Ureter (tissue), 1 donor: Measurements from ENCODE around the gene ELL. TPM values are rescaled to one million over a fixed set of nuclear protein-coding genes. Genes with fewer than 3 reads are reported as not detected.
A peak's percentile ranks its signal among the peaks of the same experiment; 100 is the strongest.

Experiments
- DNase-seq: peaks from one replicate; pipeline ENCODE4 v3.0.0-alpha.2; 2020; ENCODE audit warnings: low spot score
- total RNA-seq: library from RNA; stranded (reverse); gene quantifications from one replicate; pipeline ENCODE4 v1.2.4, GENCODE V29; 2023
- donor health status: DM: yes; HTN: yes; CAD: no.

Gene ELL
- total RNA-seq, 1 donor from 2014 or later: 29.2 TPM

- DNase-seq: no peak
Measured at GRCh38 chr19:18446145-18446810, 75.6 kb downstream of the ELL start.

- DNase-seq: no peak
Measured at GRCh38 chr19:18445262-18445948, 76.5 kb downstream of the ELL start.

DNA sequence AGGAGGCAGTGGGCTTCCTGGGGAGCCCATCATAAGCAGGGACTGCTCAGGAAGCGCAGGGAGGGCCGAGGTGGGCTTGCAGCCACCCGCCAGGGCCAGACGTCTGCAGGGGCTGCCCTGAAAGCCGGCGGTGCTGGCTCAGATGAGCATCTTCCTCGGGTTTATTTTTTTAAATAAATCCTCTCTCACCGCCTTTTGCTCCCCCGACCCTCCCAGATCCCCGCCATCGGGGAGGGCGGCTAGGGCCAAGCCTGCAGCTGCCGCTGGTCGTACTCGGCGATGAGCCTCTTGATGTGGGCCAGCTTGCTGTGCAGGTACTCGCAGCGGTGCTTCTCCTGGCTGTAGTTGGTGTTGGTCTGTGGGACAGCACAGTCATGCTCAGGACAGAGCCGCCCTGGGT is 77.4 kb downstream of the ELL start:
- DNase-seq: no peak

DNA sequence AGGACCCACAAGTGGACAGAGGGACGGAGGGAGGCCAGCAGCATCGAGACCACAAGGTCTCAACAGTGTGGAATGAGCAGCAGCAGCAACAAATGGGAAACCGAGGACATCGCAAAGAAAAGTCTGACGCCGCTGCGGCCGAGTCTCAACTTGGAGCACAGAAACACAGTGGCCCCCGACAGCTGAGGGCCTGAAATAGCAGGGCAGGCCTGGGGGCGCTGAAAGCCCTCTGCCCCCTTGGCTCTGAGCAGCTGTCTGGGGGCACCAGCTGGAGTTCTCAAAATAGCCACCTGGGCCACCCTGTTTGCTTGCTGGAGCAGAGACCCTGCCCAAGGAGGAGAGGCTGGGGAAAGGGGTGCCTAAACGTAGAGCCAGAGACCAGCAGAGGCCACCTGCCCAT is 78.0 kb downstream of the ELL start:
- no peak for DNase-seq

DNA sequence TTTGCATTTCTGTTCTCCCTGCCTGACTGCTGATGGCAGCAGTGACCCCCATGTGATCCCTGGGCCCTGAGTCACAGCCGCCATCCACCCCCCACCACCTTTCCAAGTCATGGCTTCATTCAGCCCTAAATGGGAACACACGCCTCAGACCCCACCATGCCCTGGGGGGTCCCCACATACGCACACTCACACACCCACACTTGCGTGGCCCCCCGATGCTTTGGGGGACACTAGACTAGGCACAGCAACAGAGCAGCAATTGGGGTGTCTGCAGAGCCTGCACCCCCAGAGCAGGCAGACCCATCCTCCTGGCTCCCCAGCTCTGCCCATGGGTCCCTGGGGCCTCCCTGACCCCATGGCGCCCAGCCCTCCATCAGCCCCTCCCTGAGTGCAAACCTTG is 78.5 kb downstream of the ELL start:
- no peak for DNase-seq

GRCh38 chr19:18442941-18443340 is 78.9 kb downstream of the ELL start:
- DNase-seq: no peak

DNA sequence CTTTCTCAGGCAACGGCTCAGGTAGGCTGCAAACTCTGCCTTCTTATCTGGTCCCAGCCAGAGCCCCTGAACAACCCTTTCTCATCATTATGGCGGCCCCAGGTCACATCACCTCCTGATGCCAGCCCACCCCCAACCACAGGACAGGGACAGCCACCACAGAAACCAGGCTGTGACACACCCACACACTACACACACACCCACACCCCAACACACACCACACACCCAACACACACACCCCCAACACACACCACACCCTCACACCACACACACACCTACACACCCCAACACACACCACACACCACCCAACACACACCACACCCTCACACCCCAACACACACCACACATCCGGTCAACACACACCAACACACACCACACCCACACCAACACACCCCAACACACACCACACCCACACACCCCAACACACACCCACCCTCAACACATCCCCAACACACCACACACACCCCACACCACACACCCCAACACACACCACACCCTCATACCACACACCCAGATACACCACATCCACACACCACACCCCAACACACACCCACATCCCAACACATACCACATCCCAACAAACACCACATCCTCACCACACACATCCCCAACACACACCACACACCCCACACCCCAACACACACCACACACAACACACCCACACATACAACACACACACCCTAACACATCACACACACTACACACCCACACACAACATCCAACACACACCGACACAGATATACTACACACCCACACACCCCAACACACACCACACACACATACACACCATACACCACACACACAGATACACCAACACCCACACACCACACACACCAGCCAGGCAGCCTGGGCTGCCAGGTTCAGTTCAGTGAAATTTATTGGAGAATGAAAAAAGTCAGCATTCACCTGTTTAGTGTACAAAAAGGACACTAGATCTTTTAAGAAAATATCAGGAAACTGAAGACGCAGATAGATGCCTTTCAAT is 79.8 kb downstream of the ELL start:
- no peak for DNase-seq

DNA sequence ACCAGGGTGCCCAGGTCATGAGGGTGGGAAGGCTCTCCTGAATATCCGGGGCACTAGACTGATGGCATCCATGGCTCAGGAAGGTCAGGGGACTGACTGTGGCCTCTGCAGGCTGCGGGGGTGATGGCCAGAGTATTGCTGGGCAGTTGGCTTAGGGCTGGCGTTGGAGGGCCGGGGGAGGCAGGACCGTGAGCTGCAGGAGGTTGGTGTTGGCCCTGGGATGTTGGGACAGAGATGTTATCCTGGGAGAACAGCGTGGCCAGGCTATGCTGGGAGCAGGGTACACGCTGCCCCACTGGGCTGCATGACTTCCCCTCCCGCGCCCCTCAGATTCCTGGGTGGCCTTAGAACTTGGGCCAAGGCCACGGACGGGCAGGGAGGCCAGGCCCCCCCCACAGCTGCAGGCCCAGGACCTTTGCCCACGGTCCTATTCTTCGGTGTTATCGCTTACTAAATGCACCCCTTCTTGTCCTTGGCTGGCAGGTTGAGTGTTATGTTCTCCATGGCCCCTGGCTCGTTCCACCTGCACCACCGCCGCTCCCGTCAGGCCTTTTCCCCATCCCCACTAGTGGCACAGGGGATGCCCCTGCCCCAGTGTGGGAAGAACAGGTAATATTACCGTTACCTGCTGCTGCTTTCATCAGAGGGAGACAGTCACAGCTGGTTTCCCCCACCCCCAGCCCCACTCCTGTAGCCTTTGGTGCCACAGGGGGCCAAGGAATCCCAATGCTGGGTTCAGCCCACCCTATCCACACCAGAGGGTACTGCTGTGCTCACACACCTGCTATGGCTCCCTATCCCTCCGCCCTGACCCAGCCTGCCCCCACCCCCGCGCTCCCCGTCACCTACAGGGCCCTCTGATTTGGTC is 80.7 kb downstream of the ELL start:
- DNase-seq: no peak

DNA sequence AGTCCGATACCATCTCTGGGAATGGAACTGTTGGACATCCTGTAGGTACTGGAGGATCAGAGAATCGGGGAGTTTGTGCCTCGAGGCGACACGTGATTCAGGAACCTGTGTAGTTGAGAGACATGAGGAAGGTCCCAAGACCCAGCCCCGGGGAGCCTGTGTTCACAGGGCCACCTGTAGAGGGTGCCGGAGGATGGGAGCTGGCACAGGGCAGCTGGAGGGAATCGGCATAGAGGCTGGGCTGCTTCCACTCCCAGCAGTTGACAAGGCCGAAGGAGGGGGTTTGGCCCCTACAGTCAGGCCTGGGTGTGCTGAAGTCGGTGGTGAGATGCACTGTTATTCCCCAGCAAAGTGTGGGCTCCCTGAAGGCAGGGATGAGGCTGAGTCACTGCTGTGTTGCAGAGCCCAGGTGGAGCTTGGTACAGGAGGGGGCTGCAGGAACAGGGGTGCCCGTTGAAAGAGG is 81.4 kb downstream of the ELL start:
- no peak for DNase-seq

DNA sequence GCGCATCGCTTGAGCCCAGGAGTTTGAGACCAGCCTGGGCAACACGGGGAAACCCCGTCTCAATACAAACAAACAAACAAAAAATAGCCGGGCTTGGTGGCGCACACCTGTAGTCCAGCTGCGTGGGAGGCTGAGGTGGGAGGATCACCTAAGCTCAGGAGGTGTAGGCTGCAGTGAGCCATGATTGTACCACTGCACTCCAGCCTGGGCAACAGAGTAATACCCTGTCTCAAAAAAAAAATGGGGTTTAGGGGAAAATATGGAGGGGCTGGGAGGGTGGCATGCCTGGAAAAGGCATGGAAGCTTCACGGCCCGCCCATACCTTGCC is 82.0 kb downstream of the ELL start:
- DNase-seq: no peak

DNA sequence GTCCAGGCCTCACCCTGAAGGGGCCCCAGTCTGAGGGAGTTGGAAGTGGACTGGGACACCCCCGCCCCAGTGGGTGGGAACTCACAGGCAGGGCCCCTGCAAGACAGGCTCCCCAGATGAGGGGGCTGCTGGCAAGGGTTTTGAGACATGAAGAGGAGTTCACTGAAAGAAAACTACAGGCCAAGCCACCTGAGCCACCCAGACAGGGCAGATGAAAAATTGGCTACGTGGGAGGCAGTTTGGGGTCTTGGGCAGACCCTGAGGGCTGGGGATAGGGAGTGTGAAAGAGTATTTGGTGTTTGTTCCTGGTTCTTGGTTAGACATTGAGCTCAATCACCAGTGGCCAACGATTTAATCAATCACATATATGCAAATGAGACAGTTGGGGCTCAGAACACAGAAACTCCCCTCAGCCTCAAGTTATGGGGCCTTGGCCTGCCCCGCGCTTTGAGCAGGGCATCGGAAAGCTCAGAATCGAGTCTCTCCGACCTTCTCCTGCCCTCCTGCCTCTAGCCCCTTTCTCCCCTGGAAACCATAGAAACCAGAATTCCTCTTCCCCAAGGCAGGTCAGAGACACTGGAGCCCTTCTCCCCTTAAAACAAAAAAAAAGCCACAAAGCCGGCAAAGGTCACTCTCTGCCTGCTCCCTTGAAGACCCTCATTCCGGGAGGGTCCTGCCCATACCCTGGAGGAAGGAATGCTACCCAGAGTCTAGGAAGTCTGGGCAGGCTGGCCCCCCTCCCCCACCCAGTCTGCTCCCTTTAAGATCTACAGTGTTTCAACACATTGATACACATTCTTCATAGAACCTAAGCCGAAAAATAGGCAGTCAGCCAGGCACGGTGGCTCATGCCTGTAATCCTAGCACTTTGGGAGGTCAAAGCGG is 82.6 kb downstream of the ELL start:
- DNase-seq: no peak

DNA sequence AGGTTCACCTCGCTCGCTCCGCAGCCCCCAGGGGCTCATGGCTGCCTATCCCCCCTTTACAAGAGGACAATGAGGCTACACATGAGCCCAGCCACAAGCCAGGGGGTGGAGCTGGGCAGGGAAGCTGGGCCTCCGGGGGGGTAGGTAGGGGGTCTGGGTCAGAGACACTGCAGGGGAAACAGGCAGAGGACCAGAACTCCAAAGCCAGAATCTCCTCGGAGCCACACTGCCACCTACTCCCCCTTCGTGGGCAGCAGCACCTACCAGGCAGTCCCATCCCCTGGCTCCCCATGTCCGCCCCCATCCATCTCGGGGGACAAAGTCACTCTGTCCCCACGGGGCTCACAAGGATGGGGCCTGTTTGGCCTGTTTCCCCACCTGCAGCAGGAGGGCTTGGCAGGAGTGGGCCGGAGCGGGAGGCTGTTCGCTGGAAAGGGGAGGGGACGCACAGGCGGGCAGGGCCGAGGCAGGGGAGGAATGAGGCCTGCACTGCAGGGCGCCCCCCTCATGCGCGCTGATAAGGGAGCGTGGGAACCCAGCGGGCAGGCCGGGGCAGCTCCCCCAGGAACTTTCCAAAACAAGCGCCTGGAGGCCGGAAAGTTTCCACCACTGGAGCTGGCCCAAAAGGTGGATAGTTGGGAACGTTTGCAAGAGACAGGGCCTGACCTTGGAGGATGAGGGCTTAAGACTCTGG is 83.4 kb downstream of the ELL start:
- peak; percentile 79 for DNase-seq

- DNase-seq: no peak
Measured at GRCh38 chr19:18437491-18438330, 84.2 kb downstream of the ELL start, which contains the start of gene ISYNA1. ISYNA1 (minus strand) TSS chr19:18438133; CDS start chr19:18437979, 154 bp downstream.

DNA sequence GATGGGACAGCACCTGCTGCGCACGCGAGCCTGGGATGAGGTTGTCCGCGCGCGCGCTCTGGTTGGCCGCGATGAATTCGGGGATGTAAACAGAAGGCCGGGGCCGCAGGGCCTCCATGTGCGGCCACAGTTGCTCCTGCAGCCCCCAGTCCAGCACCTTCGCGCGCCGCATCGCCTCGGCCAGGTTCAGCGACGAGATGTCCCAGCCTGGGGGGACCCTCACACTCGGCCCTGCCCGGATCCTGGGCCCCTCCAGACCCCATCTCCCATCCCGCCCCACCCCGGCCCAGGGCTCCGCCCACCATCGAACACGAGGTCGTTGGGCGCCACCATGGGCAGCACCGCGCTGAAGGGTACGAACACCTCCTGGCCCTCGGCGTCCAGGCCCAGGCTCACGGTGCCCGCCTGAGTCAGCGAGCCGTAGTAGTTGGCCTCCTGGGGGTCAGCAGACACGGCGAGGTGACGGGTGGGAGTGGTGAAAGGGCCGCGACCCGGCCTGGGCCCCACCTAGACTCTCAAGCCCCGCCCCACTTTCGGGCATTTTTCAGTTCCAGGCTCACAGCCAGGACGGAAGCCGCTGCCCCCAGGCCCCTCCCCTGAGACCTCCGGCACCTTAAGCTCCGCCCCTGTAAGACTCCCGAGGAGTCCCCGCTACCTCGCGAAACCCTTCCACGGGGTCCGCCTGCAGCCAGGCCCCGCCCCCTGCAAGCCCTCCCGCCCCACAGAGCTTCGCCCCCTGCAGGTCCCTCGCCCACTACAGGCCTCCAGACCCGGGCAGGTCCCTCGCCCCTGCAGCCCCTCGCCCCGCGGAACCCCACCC is 85.0 kb downstream of the ELL start:
- peak; percentile 84 for DNase-seq

DNA sequence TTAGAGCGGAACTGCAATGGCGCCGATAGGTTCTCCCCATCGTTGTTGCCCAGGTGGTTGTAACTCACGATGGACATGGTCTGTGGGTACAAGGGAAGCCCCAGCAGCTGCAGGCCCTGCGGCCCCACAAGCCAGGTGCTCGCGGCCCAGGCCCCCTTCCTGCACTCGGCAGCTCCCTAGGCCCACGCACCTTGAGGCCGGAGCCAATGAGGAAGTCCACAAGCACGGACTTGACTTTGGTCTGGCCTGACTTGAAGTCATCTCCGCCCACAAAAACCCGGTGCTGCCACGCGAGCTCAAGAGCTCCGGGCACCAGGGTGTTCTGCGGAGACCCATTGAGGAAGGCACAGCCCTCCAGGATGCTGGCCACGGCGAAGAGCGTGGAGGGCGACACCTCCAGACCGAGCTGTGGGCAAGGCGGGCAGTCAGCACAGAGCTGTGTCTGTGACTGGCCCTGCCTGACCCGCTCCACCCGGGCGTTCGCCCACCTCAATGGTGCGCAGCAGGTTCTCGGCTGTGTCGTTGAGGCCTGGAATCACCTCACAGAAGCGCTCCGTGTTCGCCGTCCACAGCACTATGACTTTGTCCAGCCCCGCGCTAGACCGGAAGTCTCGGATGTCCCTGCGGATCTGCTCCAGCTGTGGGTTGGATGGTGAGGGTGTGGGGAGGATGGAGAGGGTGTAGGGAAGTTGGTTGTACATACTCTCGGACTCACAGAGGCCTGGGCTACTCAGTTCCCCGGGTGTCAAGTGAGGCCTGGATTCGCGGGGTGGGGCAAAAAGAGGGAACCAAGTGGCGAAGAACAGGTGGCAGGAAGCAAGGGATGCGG is 85.8 kb downstream of the ELL start:
- no peak for DNase-seq

DNA sequence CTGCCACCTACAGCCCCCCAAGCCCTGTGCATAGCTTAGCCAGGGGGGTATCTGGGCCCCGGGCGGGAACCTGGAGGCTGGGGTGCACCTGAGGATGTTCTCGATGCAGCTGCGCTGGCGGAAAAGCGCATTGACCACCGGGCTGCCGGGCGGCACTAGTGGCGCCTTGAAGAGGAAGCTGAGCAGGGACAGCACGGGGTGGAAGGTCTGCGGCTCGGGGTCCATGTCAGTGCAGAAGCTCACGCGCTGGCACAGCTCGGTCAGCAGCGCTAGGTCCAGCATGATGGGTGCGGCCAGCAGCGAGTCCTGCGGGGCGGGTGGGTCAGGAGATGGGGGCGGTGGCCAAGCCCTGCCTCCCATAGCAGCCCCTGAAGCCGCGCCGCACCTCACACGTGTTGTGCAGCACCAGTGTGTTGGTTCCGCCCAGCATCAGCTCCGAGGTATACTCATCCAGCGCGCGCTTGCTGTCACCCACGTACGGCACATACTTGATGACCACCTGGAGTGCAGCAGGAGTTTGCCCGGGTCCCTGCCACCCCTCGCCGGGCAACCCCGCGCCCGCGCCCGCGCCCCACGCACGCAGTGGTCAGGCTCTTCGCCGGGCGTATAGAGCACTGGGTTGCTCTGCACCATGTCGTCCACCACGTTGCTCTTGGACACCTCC is 86.6 kb downstream of the ELL start:
- no peak for DNase-seq
